IPS-NIHi7 (cell line): ENCODE results near the gene KRT34.
A peak's percentile ranks its signal among the peaks of the same experiment; 100 is the strongest.
"Not testable (repeated sequence)": the region's sequence is repeated elsewhere in the genome, so short reads cannot be mapped to it uniquely, and the experiment has no call there.

ENCODE experiments used
- DNase-seq: peaks from one replicate; pipeline ENCODE4 v3.0.0; 2012; ENCODE audit warnings: mixed read lengths; ENCODE audit errors: extremely low spot score

Gene KRT34

GRCh38 chr17:41367426-41368075, 14.6 kb downstream of the KRT34 start:
- peak; percentile 17 for DNase-seq

GRCh38 chr17:41366070-41366469, 16.0 kb downstream of the KRT34 start:
- no peak for DNase-seq

- DNase-seq: no peak
Measured at GRCh38 chr17:41363881-41364280, 18.2 kb downstream of the KRT34 start.

- DNase-seq: no peak
Measured at GRCh38 chr17:41360296-41360995, 21.7 kb downstream of the KRT34 start.

- no peak for DNase-seq
Measured at GRCh38 chr17:41354536-41354935, 27.6 kb downstream of the KRT34 start.

GRCh38 chr17:41352597-41353366, 29.3 kb downstream of the KRT34 start:
- peak; percentile 45 for DNase-seq

GRCh38 chr17:41351177-41351576, 30.9 kb downstream of the KRT34 start:
- DNase-seq: no peak

GRCh38 chr17:41350381-41350878, 31.7 kb downstream of the KRT34 start, which contains the start of gene KRT33A:
TSS of gene KRT33A (minus strand) at chr17:41350828. CDS start at chr17:41350767, 61 bp downstream.
- DNase-seq: not testable (repeated sequence)

GRCh38 chr17:41347869-41348760, 34.0 kb downstream of the KRT34 start:
- no peak for DNase-seq

GRCh38 chr17:41346421-41346820, 35.7 kb downstream of the KRT34 start:
- DNase-seq: not testable (repeated sequence)

- DNase-seq: no peak
Measured at GRCh38 chr17:41345992-41346391, 36.1 kb downstream of the KRT34 start.

GRCh38 chr17:41343029-41343428, 39.1 kb downstream of the KRT34 start:
- DNase-seq: no peak

- no peak for DNase-seq
Measured at GRCh38 chr17:41340934-41341861, 40.9 kb downstream of the KRT34 start.

- no peak for DNase-seq
Measured at GRCh38 chr17:41340494-41340893, 41.6 kb downstream of the KRT34 start.

GRCh38 chr17:41339571-41340172, 42.4 kb downstream of the KRT34 start:
- no peak for DNase-seq

GRCh38 chr17:41338961-41339485, 43.1 kb downstream of the KRT34 start:
- DNase-seq: no peak

GRCh38 chr17:41335747-41336146, 46.4 kb downstream of the KRT34 start:
- no peak for DNase-seq

GRCh38 chr17:41334385-41335305, 47.5 kb downstream of the KRT34 start:
- no peak for DNase-seq
